Activated CD8-positive, alpha-beta memory T cell treated with anti-CD3 and anti-CD28 coated beads, Interleukin-2, amount 10 ng/mL, durations not matched to agents 7 days and 5 days (primary cell): ENCODE measurements around the gene NBPF3. TPM values are rescaled to one million over a fixed set of nuclear protein-coding genes. Genes with fewer than 3 reads are reported as not detected.
"Not testable (repeated sequence)": the region's sequence is repeated elsewhere in the genome, so short reads cannot be mapped to it uniquely, and the experiment has no call there.

Source experiments
- ATAC-seq: fragments of 150-1000 bp; cut with Tn5 transposase; one replicate; pipeline ENCODE4 v1.10.0; 2021; ENCODE audit warnings: moderate library complexity
- CTCF ChIA-PET: fragments of 350-600 bp; sonication (Branson Sonifier 250); formaldehyde crosslinking; loops from one replicate; lab custom pipeline; 2021; ENCODE audit warnings: antibody characterized with exemption; lab: Charles Lee
- DNase-seq: peaks from one replicate; pipeline ENCODE4 v3.0.0-alpha.2; 2020
- H3K27ac Mint-ChIP-seq: one replicate; pipeline ENCODE4 v1.8.0; 2021; ENCODE audit warnings: mild to moderate bottlenecking, mixed read lengths
- H3K27me3 Mint-ChIP-seq: one replicate; pipeline ENCODE4 v1.8.0; 2021; ENCODE audit warnings: mixed read lengths
- H3K36me3 Mint-ChIP-seq: one replicate; pipeline ENCODE4 v1.8.0; 2021; ENCODE audit warnings: mild to moderate bottlenecking, mixed read lengths
- H3K4me1 Mint-ChIP-seq: one replicate; pipeline ENCODE4 v1.8.0; 2021; ENCODE audit warnings: mixed read lengths
- H3K4me3 Mint-ChIP-seq: one replicate; pipeline ENCODE4 v1.8.0; 2021; ENCODE audit warnings: mild to moderate bottlenecking, moderate library complexity, mixed read lengths
- H3K9me3 Mint-ChIP-seq: one replicate; pipeline ENCODE4 v1.8.0; 2022; ENCODE audit warnings: low read depth, mixed read lengths
- total RNA-seq, 2 experiments: library from RNA; stranded (reverse); gene quantifications; one replicate each; pipeline ENCODE4 v1.2.3, GENCODE V29; 2021

The NBPF3 gene
- total RNA-seq, 2 experiments from 2014 or later: 4.8 to 7.7 TPM

DNA sequence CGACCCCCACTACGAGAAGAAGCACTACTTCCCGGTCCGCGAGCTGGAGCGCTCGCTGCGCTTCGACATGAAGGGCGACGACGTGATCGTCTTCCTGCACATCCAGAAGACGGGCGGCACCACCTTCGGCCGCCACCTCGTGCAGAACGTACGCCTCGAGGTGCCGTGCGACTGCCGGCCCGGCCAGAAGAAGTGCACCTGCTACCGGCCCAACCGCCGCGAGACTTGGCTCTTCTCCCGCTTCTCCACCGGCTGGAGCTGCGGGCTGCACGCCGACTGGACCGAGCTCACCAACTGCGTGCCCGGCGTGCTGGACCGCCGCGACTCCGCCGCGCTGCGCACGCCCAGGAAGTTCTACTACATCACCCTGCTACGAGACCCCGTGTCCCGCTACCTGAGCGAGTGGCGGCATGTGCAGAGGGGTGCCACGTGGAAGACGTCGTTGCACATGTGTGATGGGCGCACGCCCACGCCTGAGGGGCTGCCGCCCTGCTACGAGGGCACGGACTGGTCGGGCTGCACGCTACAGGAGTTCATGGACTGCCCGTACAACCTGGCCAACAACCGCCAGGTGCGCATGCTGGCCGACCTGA is 11.4 kb upstream of the NBPF3 start:
- H3K4me1 Mint-ChIP-seq, ATAC-seq, H3K9me3 Mint-ChIP-seq, H3K4me3 Mint-ChIP-seq, CTCF ChIA-PET, H3K36me3 Mint-ChIP-seq, DNase-seq, H3K27ac Mint-ChIP-seq: not testable (repeated sequence)
- H3K27me3 Mint-ChIP-seq: peaks cover 34% of the 10 kb centered on the region

GRCh38 chr1:21429210-21429609 is 10.7 kb upstream of the NBPF3 start:
- DNase-seq, CTCF ChIA-PET, H3K36me3 Mint-ChIP-seq, H3K27ac Mint-ChIP-seq, H3K4me1 Mint-ChIP-seq, ATAC-seq, H3K4me3 Mint-ChIP-seq, H3K9me3 Mint-ChIP-seq: not testable (repeated sequence)
- H3K27me3 Mint-ChIP-seq: peaks cover 31% of the 10 kb centered on the region

DNA sequence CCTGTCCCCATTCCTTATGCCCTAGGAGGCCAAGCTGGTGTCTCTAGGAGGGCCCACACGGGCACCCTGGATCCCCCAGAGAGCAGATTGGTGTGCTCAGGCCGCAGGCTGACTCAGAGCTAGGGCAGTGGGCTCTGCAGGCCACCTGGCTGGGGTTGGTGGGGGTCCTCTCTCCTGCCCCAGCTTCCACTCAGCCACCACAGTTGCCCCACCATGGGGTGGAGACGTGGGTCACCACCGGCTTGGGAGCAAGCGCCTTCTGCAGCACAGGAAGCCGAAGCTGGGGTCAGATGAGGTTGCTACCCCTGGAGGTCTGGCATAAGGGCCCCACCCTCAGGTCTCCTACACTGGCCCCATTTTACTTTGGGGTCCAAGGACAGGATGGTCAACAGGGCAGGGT is 9.1 kb upstream of the NBPF3 start:
- CTCF ChIA-PET, H3K27ac Mint-ChIP-seq, H3K9me3 Mint-ChIP-seq, H3K4me1 Mint-ChIP-seq, DNase-seq, H3K36me3 Mint-ChIP-seq, ATAC-seq, H3K4me3 Mint-ChIP-seq: not testable (repeated sequence)
- peaks cover 36% of the 10 kb centered on the region for H3K27me3 Mint-ChIP-seq

- Mint-ChIP-seq H3K36me3 (no peaks in the 10 kb centered on the region), H3K4me3 (no peak overlapping the region), H3K4me1 (peaks cover 2% of the 10 kb centered on the region), H3K27ac (no peak overlapping the region), H3K9me3 (no peaks in the 10 kb centered on the region), H3K27me3 (peaks cover 31% of the 10 kb centered on the region)
- DNase-seq (no peak), ATAC-seq (no peak)
- CTCF ChIA-PET: no interaction called here
Measured at GRCh38 chr1:21434394-21434793, 5.5 kb upstream of the NBPF3 start.

DNA sequence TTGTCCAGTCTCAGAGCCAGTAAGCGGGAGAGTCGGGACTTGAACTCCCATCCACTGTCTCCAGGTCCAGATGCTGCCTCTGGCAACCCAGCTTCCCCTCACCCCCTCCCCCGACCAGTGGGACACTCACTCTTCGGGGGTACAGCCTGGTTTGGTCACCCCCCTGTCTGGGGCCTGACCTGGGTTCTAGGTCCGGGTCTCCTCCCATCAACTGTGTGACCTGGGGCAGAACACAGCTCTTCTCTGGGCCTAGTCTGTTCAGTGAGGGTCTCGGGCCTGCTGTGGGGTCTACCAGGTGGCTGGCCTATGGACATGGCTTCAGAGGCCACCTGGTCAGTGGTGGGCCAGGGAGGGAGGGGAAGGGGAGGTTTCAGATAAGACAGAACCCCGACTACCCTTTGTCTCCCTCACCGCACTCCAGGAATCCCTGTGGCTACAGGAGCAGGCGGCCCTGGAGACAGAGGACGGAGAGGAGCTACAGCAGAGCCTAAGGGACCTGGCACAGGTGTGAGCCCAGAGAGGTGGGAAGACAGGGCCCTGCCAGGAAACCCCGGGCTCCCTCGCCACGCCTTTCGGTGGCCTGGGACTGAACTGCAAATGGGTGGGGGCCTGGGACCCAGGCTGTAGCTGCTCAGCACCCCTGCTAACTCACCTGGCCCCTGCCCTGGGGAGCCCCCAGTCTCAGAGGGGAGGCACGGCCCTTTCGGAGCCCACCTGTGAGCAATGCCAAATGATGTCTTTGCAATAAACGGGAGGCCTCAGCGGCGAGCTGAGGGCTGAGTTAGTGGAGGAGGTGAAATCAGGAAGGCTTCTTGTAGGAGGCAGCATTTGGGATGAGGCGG is 4.1 kb upstream of the NBPF3 start:
- Mint-ChIP-seq H3K27ac (no peak overlapping the region), H3K36me3 (no peaks in the 10 kb centered on the region), H3K4me3 (no peak overlapping the region), H3K4me1 (peaks cover 13% of the 10 kb centered on the region), H3K27me3 (peaks cover 33% of the 10 kb centered on the region), H3K9me3 (no peaks in the 10 kb centered on the region)
- DNase-seq: no peak
- CTCF ChIA-PET: no interaction called here
- no peak for ATAC-seq

DNA sequence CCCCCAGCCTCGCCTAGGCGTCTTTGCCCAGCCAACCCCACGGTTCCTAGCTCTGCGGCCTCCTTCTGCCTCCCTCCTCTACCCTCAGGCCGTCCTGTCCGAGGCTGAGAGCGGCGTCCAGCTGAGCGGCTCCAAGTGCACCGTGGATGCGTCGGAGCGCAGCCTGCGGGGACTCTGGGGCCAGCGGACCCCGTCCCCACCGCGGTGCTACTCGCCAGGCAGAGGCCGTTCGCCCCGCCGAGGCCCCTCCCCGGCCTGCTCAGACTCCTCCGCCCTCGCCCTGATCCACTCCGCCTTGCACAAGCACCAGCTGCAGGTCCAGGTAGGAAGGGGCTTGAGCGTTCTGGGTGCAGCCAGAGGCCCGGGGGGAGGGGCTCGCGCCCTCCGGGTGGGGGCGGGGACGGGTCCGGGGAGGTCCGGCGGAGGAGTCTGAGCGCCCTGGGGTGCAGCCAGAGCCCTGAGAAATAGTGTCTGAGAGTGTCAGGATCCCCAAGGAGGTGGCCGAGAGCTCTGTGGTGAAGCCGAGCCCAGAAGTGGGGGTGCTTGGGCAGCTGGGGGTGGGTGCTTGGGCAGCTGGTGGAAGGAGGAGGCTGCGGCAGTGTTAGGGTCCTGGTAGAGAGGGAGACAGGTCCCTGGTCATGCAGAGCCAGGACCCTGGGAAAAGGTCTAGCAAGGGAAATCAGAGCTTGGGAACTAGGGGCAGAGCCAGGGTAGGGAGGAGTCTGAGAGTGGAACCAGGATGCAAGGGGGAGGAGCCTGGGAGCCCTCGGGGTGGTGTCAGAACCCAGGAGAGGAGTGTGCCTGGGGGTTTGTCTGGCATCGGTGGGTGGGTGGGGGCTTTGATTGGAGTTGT is 3.2 kb upstream of the NBPF3 start:
- no peak for ATAC-seq
- no peaks in the 10 kb centered on the region for H3K9me3 Mint-ChIP-seq
- H3K4me1 Mint-ChIP-seq: peaks cover 16% of the 10 kb centered on the region
- H3K27me3 Mint-ChIP-seq: peaks cover 36% of the 10 kb centered on the region
- H3K36me3 Mint-ChIP-seq: no peaks in the 10 kb centered on the region
- no peak for DNase-seq
- CTCF ChIA-PET: no interaction called here
- H3K4me3 Mint-ChIP-seq: peak overlapping the region; percentile 20
- H3K27ac Mint-ChIP-seq: no peak overlapping the region

DNA sequence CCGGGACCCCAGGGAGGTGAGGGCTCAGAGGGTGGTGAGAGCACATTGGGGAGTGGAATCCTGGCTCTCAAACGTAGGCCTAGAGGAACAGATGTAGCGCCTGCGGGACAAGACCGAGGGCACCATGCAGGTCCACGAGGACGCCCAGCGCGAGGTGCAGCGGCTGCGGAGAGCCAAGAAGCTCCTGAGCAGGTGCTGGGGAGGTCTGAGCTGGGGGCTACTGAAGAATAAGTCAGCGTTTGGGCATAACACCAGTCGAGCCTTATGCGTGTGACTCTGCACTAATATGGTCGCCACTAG is 2.6 kb upstream of the NBPF3 start:
- Mint-ChIP-seq H3K27ac (no peak overlapping the region), H3K4me1 (peaks cover 19% of the 10 kb centered on the region), H3K36me3 (no peaks in the 10 kb centered on the region), H3K27me3 (peaks cover 40% of the 10 kb centered on the region), H3K4me3 (no peak overlapping the region), H3K9me3 (no peaks in the 10 kb centered on the region)
- no peak for ATAC-seq
- no peak for DNase-seq
- CTCF ChIA-PET: no interaction called here

DNA sequence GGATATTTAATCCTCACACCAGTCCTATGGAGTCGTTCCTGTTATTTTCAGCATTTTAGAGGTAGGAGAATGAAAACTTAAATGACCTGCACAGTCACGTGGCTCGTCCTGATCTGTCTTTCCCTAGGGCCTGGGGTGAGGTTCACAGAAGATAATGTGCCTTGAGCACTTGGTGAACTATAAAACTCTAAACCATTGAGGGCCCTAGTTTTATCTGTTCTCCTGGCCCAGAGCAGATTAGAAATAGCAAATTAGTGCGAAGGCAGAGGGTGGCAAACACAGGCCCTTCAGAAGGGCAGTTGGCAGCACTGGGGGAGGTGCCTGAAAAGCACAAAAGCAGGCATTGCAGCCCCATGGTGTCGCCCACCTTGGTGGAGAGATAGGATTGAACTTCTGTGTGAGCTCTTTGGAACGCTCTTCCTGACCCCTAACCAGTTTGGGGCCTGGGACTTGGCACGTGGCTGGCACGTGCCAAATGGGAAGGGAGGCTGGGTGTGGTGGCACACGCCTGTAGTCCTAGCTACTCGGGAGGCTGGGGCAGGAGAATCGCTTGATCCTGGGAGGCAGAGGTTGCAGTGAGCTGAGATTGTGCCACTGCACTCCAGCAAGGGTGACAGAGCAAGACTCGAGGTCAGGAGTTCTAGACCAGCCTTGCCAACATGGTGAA is 1.2 kb upstream of the NBPF3 start:
- H3K36me3 Mint-ChIP-seq, ATAC-seq, H3K9me3 Mint-ChIP-seq, H3K27ac Mint-ChIP-seq, CTCF ChIA-PET, DNase-seq: not testable (repeated sequence)
- Mint-ChIP-seq H3K4me1 (peaks cover 19% of the 10 kb centered on the region), H3K4me3 (peak overlapping the region; percentile 26), H3K27me3 (peaks cover 37% of the 10 kb centered on the region)

- Mint-ChIP-seq H3K4me3 (peak overlapping the region; percentile 80), H3K27me3 (peaks cover 34% of the 10 kb centered on the region), H3K36me3 (no peaks in the 10 kb centered on the region), H3K27ac (no peak overlapping the region), H3K9me3 (no peaks in the 10 kb centered on the region), H3K4me1 (peaks cover 19% of the 10 kb centered on the region)
- ATAC-seq (no peak), DNase-seq (no peak)
- CTCF ChIA-PET: interaction anchor here (0.7 kb wide), 1 partner anchor 51 kb away, joined by 3 read pairs; no protein-coding TSS in a partner anchor
Measured at GRCh38 chr1:21439345-21439720, 604 bp upstream of the NBPF3 start.

GRCh38 chr1:21440630-21441125 is 741 bp downstream of the NBPF3 start:
- not testable (repeated sequence) for H3K9me3 Mint-ChIP-seq, H3K36me3 Mint-ChIP-seq
- peaks cover 34% of the 10 kb centered on the region for H3K27me3 Mint-ChIP-seq
- DNase-seq: peak; percentile 73
- peak overlapping the region; percentile 66 for H3K27ac Mint-ChIP-seq
- ATAC-seq: peak; percentile 43
- H3K4me1 Mint-ChIP-seq: peaks cover 19% of the 10 kb centered on the region
- peak overlapping the region; percentile 80 for H3K4me3 Mint-ChIP-seq
- CTCF ChIA-PET: interaction anchor here (1.0 to 1.5 kb wide), 2 partner anchors 170 to 224 kb away, joined by 4 read pairs; no protein-coding TSS in a partner anchor

- H3K4me3 Mint-ChIP-seq, H3K27ac Mint-ChIP-seq, ATAC-seq, DNase-seq, H3K36me3 Mint-ChIP-seq, H3K9me3 Mint-ChIP-seq, CTCF ChIA-PET: not testable (repeated sequence)
- Mint-ChIP-seq H3K4me1 (peaks cover 18% of the 10 kb centered on the region), H3K27me3 (peaks cover 11% of the 10 kb centered on the region)
Measured at GRCh38 chr1:21446647-21447046, 6.7 kb downstream of the NBPF3 start.

GRCh38 chr1:21447311-21447710 is 7.4 kb downstream of the NBPF3 start:
- H3K27ac Mint-ChIP-seq: no peak overlapping the region
- CTCF ChIA-PET: no interaction called here
- H3K4me3 Mint-ChIP-seq: no peak overlapping the region
- ATAC-seq (no peak), DNase-seq (no peak)
- peaks cover 14% of the 10 kb centered on the region for H3K4me1 Mint-ChIP-seq
- H3K27me3 Mint-ChIP-seq: peaks cover 7% of the 10 kb centered on the region
- no peaks in the 10 kb centered on the region for H3K9me3 Mint-ChIP-seq
- peaks cover 5% of the 10 kb centered on the region for H3K36me3 Mint-ChIP-seq

- peaks cover 5% of the 10 kb centered on the region for H3K36me3 Mint-ChIP-seq
- DNase-seq: no peak
- ATAC-seq: no peak
- H3K9me3 Mint-ChIP-seq: no peaks in the 10 kb centered on the region
- peaks cover 29% of the 10 kb centered on the region for H3K4me1 Mint-ChIP-seq
- no peak overlapping the region for H3K27ac Mint-ChIP-seq
- CTCF ChIA-PET: no interaction called here
- H3K27me3 Mint-ChIP-seq: peaks cover 5% of the 10 kb centered on the region
- no peak overlapping the region for H3K4me3 Mint-ChIP-seq
Measured at GRCh38 chr1:21449906-21450305, 10.0 kb downstream of the NBPF3 start.
